OCI-M2 (cell line): ENCODE data around the gene STK32B.

Source experiments
- DNase-seq: peaks from one replicate; lab custom pipeline; 2025; ENCODE audit not compliant: unreplicated experiment; lab: John Stamatoyannopoulos, UW

Gene STK32B

GRCh38 chr4:5120468-5120867 lies 69.2 kb downstream of the STK32B start:
- no peak for DNase-seq

DNA sequence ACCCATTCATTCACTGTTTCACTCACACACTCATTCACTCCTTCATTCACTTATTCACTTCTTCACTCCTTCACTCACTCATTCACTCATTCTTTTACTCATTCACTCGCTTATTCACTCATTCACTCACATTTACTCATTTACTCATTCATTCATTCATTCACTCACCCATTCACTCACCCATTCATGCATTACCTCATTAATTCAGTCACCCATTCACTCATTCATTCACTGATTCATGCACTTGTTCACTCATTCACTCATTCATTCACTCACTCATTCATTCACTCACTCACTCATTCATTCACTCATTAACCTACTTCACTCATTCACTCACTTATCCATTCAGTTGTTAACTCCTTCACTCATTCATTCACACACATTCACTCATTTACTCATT lies 70.8 kb downstream of the STK32B start:
- DNase-seq = no peak

- no peak for DNase-seq
Measured at GRCh38 chr4:5124876-5125275, 73.6 kb downstream of the STK32B start.

GRCh38 chr4:5125321-5125720 lies 74.0 kb downstream of the STK32B start:
- no peak for DNase-seq

DNA sequence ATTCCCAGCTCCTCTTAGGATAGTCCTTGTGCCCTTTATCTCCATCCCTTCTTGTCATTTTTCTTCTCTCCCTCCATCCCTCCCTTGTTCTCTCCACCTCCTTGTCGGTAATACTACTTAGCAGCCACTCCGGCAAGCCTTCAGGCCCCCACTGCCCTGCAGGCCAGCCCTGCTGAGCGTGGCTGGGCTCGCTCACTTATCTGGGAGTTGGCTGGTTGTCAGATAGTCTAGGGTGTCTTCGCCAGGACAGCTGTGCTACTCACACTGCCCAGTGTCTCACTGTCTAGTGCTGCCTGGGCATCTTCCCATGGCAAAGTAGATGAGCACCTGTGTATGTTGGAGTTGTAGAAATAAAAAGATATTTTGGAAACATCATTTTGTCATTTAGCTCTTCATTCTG lies 75.0 kb downstream of the STK32B start:
- no peak for DNase-seq

DNA sequence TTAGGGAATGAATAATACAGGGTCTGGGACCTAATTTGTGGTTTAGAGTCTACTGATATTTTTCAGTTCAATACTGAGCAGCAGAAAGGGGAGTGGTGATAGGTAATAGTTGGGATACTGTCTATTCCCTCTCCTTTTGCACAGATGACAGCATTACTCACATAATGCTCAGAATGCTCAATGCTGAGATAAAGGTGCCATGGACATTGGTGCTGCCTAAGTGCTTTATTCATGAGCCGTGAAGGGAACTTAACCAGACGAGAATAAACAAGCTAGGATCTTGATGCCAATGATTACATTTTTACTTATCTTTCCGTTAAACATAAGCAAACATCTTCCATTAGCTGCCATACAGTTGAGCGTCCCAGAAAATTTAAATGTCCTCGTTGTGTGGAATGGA lies 75.6 kb downstream of the STK32B start:
- no peak for DNase-seq

GRCh38 chr4:5127556-5127955 lies 76.3 kb downstream of the STK32B start:
- no peak for DNase-seq

GRCh38 chr4:5128569-5128968 lies 77.3 kb downstream of the STK32B start:
- no peak for DNase-seq

- DNase-seq = no peak
Measured at GRCh38 chr4:5133201-5133600, 81.9 kb downstream of the STK32B start.

GRCh38 chr4:5133933-5134594 lies 82.8 kb downstream of the STK32B start:
- DNase-seq = no peak

DNA sequence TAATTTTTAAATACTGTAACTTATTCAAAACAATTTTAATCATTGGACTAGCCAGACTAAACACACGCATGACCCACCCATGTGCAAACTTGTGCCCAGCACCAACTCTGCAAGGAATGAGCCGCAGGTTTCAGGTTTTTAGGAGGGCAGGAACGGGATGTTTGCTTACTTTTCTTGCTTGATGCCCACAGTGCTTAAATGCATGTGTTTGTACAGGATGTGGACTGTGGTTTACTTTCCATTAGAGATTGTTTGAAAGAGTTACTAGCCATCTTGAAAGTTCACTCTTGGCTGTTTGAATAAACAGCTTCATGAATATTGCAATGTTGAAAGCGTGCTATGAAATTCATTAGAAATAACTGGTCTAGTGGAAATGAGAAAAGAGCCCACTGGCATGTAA lies 83.3 kb downstream of the STK32B start:
- no peak for DNase-seq

- DNase-seq = no peak
Measured at GRCh38 chr4:5137226-5137625, 85.9 kb downstream of the STK32B start.

DNA sequence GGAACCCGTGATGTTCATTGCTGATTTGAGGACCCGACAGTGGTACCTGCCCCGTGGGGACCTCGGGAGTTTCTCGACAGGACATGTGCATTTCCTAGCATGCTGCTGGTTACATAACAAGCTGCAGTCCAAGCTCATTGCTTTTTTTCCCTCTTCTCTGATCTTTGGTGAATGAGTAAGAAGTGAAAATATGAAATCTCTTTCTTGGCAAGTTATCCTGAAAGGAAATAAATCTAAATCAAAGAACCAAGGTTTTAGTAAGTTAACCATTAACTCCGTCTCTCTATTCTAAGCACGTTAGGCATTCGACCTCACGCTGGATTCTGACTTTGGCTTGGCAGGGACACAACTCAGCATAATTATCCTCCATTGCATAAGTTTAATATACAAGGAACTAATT lies 86.6 kb downstream of the STK32B start:
- DNase-seq = no peak

GRCh38 chr4:5138389-5138788 lies 87.1 kb downstream of the STK32B start:
- no peak for DNase-seq

GRCh38 chr4:5139141-5139540 lies 87.9 kb downstream of the STK32B start:
- DNase-seq = no peak

DNA sequence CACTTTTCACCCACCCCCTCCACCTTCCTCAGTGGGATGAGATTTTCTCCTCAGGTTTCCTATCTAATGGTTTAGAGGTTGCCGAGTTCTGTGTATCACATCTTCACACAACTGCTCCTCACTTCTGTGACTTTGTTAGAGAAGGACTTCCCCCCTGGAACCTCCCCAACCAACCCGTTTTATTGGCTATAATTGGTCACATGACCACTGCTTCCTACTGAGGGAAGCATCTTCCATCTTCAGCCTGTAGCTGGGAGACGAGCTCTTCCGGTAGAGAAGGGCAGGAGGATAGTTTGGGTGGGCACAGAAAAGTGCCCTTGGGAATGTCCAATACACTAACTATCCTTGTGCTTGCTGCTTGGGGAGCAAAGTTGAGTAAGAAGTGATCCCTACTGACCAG lies 90.5 kb downstream of the STK32B start:
- no peak for DNase-seq

DNA sequence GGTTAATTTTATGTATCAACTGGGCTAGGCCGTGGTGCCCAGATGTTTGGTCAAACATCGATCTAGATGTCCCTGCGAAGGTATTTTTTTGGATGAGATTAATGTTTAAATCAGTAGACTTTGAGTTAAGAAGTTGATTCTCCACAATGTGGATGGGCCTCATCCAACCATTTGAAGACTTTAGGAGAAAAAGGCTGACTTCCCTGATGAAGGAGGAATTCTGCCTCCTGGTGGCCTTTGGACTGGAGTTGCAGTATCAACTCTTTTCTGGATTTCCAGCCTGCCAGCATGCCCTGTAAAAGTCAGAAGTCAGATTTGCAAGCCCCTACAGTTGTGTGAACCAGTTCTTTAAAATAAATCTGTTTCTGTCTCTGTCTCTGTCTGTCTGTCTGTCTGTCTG lies 91.4 kb downstream of the STK32B start:
- no peak for DNase-seq

DNA sequence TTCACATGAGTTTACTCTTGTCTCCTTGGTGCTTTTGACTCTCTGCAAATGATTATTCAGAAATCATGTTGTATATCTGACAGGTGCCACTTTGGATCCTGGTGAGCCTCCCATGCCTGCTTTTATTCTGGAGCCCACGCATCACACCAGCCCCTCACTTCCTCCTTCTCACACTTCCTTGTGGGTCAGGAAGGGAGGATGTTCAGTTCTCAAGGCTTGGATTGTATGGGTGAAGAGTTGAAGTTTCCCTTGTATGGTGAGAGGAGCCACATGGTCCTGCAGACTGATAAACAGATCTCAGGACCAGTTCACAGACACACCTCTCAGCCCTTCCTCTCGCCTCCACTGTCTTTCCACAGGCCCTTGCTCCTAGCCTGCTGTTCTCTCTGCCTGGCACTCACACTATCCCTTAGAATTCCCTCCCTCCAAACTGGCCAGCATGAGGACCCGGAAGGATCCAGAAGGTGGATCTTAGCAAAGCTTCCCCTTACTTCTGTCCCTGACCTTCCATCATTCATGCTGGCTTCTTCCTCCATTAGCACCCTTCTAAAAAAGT lies 92.1 kb downstream of the STK32B start:
- DNase-seq = no peak

DNA sequence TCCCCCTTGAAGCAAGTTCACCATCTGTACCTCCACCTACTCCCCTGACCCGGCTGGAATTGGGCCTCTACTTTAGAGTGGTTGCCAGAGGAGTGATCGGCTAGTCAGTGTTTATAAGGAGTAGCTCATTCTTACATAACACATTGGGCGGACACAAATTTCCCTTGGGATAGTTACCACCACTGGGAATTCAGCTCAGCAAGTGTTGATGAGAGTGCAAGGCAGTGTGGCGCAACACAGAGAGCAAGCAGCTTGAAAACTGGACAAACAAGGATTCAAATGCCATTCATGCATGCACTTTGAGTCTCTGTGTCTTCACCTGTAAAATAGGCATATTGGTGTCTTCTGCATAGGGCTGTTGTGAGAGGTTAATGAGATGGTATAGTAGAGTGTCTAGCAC lies 92.7 kb downstream of the STK32B start:
- DNase-seq = no peak

- DNase-seq = no peak
Measured at GRCh38 chr4:5144384-5144783, 93.1 kb downstream of the STK32B start.

GRCh38 chr4:5146248-5146647 lies 95.0 kb downstream of the STK32B start:
- no peak for DNase-seq

DNA sequence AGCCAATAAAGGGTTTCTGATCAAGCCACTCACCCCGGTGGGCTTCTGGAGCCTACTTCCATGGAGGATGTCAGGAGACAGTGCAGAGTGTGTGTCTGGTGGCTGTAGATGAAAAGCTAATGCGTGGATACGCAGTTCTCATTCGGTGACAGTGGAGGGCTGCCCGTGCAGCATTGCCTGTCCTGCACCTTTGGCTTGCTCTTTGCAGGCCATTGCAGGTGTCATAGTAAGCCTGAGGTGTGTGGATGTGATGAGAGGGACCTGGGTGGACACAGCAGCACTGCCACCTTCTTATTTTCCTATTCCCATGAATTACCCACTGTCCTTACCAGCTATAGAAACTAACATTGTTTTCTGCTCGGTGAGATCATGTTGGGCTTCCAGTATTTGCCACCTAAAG lies 101.2 kb downstream of the STK32B start:
- DNase-seq = no peak

DNA sequence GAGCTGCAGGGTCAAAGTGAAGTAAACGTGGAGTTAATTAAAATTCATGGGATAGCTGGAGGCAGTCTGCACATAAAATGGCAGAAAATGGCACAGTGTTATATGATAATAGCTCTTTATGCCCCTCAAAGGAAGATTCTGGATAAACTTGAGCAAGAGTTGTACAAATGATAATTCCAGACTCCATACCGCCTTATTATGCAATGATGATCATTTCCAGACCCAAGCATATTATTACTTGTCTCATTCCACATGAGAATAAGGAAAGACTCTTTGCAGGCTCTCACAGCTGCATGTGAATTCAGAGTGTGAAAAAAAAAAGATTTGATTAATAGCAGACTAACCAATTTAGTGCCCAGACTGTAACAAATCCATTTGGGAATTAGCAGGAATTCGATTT lies 105.4 kb downstream of the STK32B start:
- no peak for DNase-seq
